Stimulated activated CD4-positive, alpha-beta T cell treated with anti-CD3 and anti-CD28 coated beads, Interleukin-1b, Interleukin-23, amount 100 ng/mL, for 24 hours (primary cell): Measurements from ENCODE around the gene TIMM29.

ENCODE experiments used
- DNase-seq, 4 experiments: peaks; one replicate each; pipeline ENCODE4 v3.0.0-alpha.2; 2020; ENCODE audit warnings: low read depth in 4 of 4, low spot score in 1 of 4

The TIMM29 gene

GRCh38 chr19:10911579-10912363 is 16.8 kb upstream of the TIMM29 start:
- no peak for DNase-seq

DNA sequence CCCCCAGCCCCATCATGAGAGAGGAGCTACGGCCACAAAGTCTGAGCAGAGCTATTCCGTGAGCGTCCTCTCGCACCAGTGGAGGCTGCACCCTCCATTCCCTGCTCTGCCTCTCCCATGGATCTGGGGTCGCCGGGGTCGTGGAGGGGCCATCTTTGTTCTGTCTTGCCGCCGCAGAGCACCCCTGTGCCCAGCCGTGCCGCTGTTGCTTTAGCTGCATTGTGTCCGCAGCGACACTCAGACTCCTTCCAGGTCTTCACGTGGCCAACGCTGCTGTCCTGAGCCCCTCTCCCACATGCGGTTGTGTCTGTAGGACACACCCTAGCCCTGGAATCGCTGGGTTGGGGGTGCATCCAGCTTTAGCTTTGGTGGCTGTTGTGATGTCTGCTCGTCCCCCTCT is 16.0 kb upstream of the TIMM29 start:
- no peak for DNase-seq

- DNase-seq, result no peak
These were observed 14.8 kb upstream of the TIMM29 start for GRCh38 chr19:10913716-10914340.

GRCh38 chr19:10915130-10916091 is 13.2 kb upstream of the TIMM29 start:
- DNase-seq, result no peak

GRCh38 chr19:10916602-10917001 is 12.0 kb upstream of the TIMM29 start:
- DNase-seq, result no peak

- DNase-seq, result no peak
These were observed 10.3 kb upstream of the TIMM29 start for GRCh38 chr19:10918359-10918758.

DNA sequence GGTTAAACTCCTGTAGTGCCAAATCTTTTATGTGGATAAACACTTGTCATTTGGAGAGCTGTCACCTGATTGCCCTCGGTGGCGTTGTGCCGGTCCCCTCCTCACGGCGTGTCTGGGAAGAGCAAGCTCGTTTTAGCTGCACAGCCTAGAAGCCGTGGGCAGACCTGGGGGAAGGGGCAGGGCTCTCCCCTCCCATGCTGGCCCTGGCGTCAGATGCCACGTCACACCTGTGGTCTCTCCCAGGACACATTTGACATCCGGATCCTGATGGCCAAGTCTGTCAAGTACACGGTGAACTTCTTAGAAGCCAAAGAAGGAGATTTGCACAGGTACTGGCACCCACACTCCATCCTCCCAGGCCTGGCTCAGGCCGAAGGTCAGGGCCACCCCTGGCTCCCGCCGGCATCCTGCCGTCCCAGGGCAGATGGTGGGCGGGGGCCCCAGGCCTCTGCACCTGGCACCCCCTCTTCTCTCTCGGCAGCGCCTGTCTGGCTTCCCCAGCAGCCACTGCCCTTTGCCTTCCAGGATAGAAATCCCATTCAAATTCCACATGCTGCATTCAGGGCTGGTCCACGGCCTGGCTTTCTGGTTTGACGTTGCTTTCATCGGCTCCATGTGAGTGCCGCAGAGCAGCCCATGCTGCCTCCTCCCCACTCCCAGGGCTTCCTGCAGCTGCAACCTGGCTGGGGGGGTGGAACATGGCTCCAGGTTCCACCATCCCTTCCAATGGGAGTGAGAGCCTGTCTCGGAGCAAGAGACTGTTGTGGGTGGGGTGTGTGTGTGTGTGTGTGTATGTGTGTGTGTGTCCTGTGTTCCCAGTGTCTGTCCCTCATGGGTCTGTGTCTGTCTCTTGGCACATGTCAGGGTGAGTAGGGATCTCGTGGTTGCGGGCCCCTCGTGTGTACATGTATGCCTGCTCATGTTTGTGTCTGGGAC is 9.0 kb upstream of the TIMM29 start:
- DNase-seq, result no peak

DNA sequence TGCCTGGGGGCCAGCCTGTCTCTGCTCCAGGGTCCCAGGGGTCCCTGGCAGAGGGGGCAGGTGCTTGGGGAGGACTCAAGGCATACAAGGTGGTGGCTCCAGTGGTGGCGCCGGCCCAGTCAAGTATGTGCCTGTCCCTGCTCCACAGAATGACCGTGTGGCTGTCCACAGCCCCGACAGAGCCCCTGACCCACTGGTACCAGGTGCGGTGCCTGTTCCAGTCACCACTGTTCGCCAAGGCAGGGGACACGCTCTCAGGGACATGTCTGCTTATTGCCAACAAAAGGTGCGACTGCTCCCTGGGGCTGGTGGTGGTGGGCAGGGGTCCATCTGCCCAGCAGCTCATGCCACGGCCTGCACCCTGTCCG is 8.3 kb upstream of the TIMM29 start:
- no peak for DNase-seq

- no peak for DNase-seq
These were observed 7.8 kb upstream of the TIMM29 start for GRCh38 chr19:10920781-10921180.

DNA sequence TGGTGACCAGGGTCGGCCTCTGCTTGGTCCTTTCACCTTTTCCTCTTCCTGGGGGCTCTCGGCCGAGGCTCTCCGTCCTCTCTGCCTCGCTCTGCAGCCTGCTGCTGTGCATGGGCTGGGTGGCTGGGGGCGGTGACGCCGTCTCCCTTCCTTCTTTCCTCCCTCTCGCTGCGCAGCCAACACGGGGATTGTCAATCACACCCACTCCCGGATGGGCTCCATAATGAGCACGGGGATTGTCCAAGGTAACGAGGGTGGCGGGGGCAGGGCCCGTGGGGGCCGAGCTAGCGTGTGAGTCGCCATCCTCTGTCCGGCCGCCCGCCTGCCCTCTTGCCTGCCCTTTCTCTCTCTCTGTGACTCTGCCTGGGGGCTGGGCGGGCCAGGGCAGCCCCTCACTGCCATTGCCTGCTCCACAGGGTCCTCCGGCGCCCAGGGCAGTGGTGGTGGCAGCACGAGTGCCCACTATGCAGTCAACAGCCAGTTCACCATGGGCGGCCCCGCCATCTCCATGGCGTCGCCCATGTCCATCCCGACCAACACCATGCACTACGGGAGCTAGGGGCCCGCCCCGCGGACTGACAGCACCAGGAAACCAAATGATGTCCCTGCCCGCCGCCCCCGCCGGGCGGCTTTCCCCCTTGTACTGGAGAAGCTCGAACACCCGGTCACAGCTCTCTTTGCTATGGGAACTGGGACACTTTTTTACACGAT is 7.3 kb upstream of the TIMM29 start:
- DNase-seq, result no peak

DNA sequence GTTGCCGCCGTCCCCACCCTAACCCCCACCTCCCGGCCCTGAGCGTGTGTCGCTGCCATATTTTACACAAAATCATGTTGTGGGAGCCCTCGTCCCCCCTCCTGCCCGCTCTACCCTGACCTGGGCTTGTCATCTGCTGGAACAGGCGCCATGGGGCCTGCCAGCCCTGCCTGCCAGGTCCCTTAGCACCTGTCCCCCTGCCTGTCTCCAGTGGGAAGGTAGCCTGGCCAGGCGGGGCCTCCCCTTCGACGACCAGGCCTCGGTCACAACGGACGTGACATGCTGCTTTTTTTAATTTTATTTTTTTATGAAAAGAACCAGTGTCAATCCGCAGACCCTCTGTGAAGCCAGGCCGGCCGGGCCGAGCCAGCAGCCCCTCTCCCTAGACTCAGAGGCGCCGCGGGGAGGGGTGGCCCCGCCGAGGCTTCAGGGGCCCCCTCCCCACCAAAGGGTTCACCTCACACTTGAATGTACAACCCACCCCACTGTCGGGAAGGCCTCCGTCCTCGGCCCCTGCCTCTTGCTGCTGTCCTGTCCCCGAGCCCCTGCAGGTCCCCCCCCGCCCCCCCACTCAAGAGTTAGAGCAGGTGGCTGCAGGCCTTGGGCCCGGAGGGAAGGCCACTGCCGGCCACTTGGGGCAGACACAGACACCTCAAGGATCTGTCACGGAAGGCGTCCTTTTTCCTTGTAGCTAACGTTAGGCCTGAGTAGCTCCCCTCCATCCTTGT is 6.5 kb upstream of the TIMM29 start:
- DNase-seq, result no peak

DNA sequence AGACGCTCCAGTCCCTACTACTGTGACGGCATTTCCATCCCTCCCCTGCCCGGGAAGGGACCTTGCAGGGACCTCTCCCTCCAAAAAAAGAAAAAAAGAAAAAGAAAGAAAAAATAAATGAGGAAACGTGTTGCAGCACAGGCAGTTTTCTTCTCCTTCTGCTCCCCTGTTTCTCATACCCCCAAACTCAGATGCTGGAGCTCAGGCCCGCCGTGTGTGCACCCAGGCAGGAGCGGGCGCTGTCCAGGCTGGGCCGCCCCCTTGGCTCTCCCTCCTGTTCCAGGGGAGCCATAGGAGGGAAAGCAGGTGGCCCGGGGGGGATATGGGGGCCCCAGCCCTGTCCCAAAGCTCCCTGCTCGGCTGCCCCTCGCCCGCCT is 6.0 kb upstream of the TIMM29 start:
- DNase-seq, result no peak

DNA sequence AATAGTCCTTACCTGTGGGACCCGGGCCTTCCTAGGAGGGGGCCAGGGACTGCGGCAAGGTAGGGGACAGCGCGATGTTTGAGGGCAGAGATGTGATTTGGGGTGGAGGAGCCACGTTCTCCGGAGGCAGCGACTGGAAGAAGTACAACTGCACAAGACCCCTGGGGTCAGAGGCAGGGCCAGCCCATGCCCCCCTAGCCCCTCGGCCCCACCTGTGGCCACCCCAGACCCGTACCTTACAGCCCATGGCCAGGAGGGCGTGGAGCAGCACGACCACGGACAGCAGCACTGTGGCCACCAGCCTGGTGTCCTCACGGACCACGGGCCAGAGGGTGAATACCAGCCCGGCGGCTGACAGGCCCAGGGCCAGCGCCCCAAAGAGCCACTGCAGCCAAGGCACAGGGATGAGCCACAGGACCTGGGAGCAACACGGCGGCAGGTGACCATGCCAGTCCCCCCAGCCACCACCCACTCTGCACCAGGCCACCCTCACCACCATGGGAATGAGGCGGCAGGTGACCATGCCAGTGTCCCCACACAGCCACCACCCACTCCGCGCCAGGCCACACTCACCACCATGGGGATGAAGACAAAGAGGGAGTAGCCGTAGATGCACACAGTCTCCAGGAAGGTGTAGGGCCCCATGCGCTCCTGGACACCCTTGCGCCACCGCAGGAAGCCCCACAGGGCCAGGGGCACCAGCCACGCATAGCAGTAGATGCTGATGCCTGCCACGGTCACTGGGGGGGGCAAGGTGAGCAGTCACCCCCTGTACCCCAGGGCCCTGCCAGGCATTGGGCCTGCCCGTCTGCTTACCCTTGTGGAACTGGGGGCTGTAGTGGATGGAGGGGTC is 5.1 kb upstream of the TIMM29 start:
- DNase-seq, result no peak

DNA sequence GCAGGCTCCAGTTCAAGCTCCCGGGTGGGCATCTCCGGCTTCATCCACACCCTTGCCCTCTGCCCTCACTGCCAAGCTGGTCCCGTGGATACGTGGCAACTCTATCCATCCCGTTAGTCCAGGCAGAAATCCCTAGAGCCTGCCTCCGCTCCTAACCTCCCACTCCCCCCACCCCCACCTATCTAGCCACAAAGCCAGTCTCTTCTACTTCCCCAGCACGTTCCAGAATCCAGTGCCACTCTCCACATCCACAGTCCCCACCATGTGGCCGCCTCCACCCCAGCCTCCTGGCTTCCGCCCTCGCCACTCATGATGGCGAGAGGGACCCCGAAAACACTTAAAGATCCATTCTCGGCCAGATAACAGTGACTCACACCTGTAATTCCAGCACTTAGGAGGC is 4.0 kb upstream of the TIMM29 start:
- DNase-seq, result no peak

DNA sequence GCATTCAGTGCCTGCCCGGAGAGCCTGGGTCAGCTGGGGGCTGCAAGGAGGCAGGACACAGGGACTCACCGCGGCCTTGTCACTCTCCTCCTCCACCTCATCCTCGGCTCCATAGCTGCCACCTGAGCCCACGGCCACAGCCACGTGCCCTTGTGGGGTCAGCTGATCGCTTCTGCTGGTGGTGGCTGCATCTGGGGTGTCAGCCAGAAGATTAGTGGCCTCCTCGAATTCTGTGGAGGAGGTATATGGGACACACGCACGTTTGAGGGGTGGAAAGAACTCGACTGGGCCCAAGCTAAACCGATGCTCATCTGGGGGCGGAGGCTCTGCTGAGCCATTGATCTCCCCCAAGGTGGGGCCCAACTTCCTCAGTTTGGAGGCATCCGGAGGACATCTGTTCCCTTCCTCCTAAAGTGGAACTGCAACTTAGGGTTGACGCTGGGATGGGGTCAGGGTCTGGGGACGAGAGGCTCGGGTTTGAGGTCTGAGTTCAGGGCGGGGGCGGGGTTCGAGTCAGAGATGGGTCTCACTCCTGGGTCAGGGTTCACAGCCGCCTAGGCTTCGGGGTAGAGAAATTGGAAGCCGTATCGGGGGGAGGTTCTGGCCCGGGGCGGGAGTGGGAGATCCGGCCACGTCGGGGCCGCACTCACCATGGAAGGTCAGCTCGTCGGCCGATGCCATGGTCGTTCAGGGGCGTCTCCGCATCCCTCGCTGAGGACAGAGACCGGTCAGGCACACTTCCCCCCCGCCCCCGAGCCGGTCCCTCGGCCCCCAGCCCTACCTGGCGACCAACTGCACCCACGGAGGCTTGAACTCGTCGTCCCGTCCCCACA is 665 bp upstream of the TIMM29 start:
- no peak for DNase-seq

GRCh38 chr19:10929402-10929794 is 787 bp downstream of the TIMM29 start:
- no peak for DNase-seq

- no peak for DNase-seq
These were observed 6.9 kb downstream of the TIMM29 start for GRCh38 chr19:10935371-10936059.
